ENCODE measurements around the gene CNTN4. TPM values are rescaled to one million over a fixed set of nuclear protein-coding genes. Genes with fewer than 3 reads are reported as not detected.

Gene CNTN4
- total RNA-seq, 1 donor from 2014 or later: 0.79 TPM

- DNase-seq (ENCODE audit: low read depth) (no peak), FAIRE-seq (no peak)
- H3K4me3 ChIP-seq (ENCODE audit: low read depth, low read length): no peak overlapping the region
- H3K36me3 ChIP-seq (ENCODE audit: control insufficient read depth, insufficient read depth, low read length): no peaks in the 10 kb centered on the region
- TF ChIP-seq, protein P1, sequence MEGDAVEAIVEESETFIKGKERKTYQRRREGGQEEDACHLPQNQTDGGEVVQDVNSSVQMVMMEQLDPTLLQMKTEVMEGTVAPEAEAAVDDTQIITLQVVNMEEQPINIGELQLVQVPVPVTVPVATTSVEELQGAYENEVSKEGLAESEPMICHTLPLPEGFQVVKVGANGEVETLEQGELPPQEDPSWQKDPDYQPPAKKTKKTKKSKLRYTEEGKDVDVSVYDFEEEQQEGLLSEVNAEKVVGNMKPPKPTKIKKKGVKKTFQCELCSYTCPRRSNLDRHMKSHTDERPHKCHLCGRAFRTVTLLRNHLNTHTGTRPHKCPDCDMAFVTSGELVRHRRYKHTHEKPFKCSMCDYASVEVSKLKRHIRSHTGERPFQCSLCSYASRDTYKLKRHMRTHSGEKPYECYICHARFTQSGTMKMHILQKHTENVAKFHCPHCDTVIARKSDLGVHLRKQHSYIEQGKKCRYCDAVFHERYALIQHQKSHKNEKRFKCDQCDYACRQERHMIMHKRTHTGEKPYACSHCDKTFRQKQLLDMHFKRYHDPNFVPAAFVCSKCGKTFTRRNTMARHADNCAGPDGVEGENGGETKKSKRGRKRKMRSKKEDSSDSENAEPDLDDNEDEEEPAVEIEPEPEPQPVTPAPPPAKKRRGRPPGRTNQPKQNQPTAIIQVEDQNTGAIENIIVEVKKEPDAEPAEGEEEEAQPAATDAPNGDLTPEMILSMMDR (IDR thresholded peaks at IDR 0.05; ENCODE audit: insufficient read depth, low read length, severe bottlenecking): no peak
- H3K27me3 ChIP-seq (ENCODE audit: control insufficient read depth, insufficient read depth, low read length): no peaks in the 10 kb centered on the region
Observed at GRCh38 chr3:2246873-2247648, 148.4 kb downstream of the CNTN4 start.

DNA sequence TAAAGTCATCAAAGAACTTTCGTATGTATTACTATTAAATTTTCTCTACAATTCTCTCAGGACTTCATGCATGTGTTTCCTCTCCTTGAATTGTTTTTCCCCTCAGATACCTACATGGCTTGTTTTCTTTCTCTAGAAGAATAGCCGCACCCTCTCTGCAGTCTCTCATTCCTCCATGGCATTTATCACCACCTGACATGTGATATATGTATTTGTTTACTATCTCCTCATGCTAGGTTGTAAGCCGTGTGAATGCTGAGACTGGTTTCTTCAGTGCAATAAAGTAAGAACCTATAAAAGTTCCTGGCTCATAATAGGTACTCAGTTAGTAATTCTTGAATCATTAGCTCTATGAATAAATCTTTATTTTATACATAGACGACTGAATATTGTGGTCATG is 149.2 kb downstream of the CNTN4 start:
- H3K27me3 ChIP-seq (ENCODE audit: control insufficient read depth, insufficient read depth, low read length): no peaks in the 10 kb centered on the region
- FAIRE-seq: no peak
- TF ChIP-seq, protein P1 (IDR thresholded peaks at IDR 0.05; ENCODE audit: insufficient read depth, low read length, severe bottlenecking): no peak
- H3K4me3 ChIP-seq (ENCODE audit: low read depth, low read length): no peak overlapping the region
- no peak for DNase-seq (ENCODE audit: low read depth)
- H3K36me3 ChIP-seq (ENCODE audit: control insufficient read depth, insufficient read depth, low read length): no peaks in the 10 kb centered on the region

GRCh38 chr3:2250783-2251182 is 152.1 kb downstream of the CNTN4 start:
- no peak overlapping the region for H3K4me3 ChIP-seq (ENCODE audit: low read depth, low read length)
- DNase-seq (ENCODE audit: low read depth) (no peak), FAIRE-seq (no peak)
- H3K36me3 ChIP-seq (ENCODE audit: control insufficient read depth, insufficient read depth, low read length): no peaks in the 10 kb centered on the region
- TF ChIP-seq, protein P1 (IDR thresholded peaks at IDR 0.05; ENCODE audit: insufficient read depth, low read length, severe bottlenecking): no peak
- H3K27me3 ChIP-seq (ENCODE audit: control insufficient read depth, insufficient read depth, low read length): no peaks in the 10 kb centered on the region

- TF ChIP-seq, protein P1 (IDR thresholded peaks at IDR 0.05; ENCODE audit: insufficient read depth, low read length, severe bottlenecking): no peak
- H3K27me3 ChIP-seq (ENCODE audit: control insufficient read depth, insufficient read depth, low read length): no peaks in the 10 kb centered on the region
- H3K36me3 ChIP-seq (ENCODE audit: control insufficient read depth, insufficient read depth, low read length): no peaks in the 10 kb centered on the region
- DNase-seq (ENCODE audit: low read depth): no peak
- no peak overlapping the region for H3K4me3 ChIP-seq (ENCODE audit: low read depth, low read length)
- FAIRE-seq: no peak
Observed at GRCh38 chr3:2261747-2262146, 163.1 kb downstream of the CNTN4 start.

GRCh38 chr3:2262204-2262603 is 163.5 kb downstream of the CNTN4 start:
- TF ChIP-seq, protein P1 (IDR thresholded peaks at IDR 0.05; ENCODE audit: insufficient read depth, low read length, severe bottlenecking): no peak

DNA sequence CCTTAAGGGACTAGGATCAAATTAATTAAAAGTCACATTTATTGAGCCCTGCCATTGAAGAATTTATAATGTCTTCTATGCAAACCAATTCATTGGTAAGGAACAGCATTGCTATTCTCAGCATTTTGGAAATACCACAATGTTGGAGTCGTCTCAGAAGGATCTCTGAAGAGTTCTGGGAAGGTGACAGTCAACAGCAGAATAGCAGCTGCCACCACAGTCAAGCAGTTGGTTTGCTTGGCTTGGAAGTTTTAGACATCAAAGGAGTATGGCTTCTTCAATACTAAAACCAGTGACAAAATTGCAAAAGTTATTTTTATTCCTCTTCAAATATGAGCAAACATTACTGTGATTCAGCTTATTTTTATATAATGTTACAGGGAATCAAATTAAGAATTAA is 167.9 kb downstream of the CNTN4 start:
- TF ChIP-seq, protein P1 (IDR thresholded peaks at IDR 0.05; ENCODE audit: insufficient read depth, low read length, severe bottlenecking): no peak
- FAIRE-seq: no peak
- Histone ChIP-seq H3K27me3 (ENCODE audit: control insufficient read depth, insufficient read depth, low read length) (no peaks in the 10 kb centered on the region), H3K4me3 (ENCODE audit: low read depth, low read length) (no peak overlapping the region), H3K36me3 (ENCODE audit: control insufficient read depth, insufficient read depth, low read length) (no peaks in the 10 kb centered on the region)
- DNase-seq (ENCODE audit: low read depth): no peak

More at GRCh38 chr3:2262204-2262603, 163.5 kb downstream of the CNTN4 start:
- DNase-seq (ENCODE audit: low read depth): no peak
- Histone ChIP-seq H3K27me3 (ENCODE audit: control insufficient read depth, insufficient read depth, low read length) (no peaks in the 10 kb centered on the region), H3K4me3 (ENCODE audit: low read depth, low read length) (no peak overlapping the region), H3K36me3 (ENCODE audit: control insufficient read depth, insufficient read depth, low read length) (no peaks in the 10 kb centered on the region)
- FAIRE-seq: no peak

Data from bronchial epithelial cell (primary cell).